Stimulated activated CD4-positive, alpha-beta T cell treated with anti-CD3 and anti-CD28 coated beads, Interleukin-1b, Interleukin-23, amount 100 ng/mL, for 24 hours (primary cell): ENCODE measurements around the gene PELI1.
"Not testable (repeated sequence)": the region's sequence is repeated elsewhere in the genome, so short reads cannot be mapped to it uniquely, and the experiment has no call there.

Experiments used
- DNase-seq, 4 experiments: peaks; one replicate each; pipeline ENCODE4 v3.0.0-alpha.2; 2020; ENCODE audit warnings: low read depth in 4 of 4, low spot score in 1 of 4

PELI1 gene

GRCh38 chr2:64092502-64092901 is 51.7 kb downstream of the PELI1 start:
- DNase-seq = no peak

- no peak for DNase-seq
Observed at GRCh38 chr2:64090264-64090663, 54.0 kb downstream of the PELI1 start.

- DNase-seq = no peak
Observed at GRCh38 chr2:64086347-64087082, 57.7 kb downstream of the PELI1 start.

- no peak for DNase-seq
Observed at GRCh38 chr2:64085936-64086335, 58.3 kb downstream of the PELI1 start.

GRCh38 chr2:64081046-64081445 is 63.2 kb downstream of the PELI1 start:
- DNase-seq = no peak

GRCh38 chr2:64080179-64080578 is 64.0 kb downstream of the PELI1 start:
- DNase-seq = no peak

- not testable (repeated sequence) for DNase-seq
Observed at GRCh38 chr2:64079688-64080087, 64.5 kb downstream of the PELI1 start.

- DNase-seq = not testable (repeated sequence)
Observed at GRCh38 chr2:64076828-64077227, 67.4 kb downstream of the PELI1 start.

- not testable (repeated sequence) for DNase-seq
Observed at GRCh38 chr2:64074616-64075015, 69.6 kb downstream of the PELI1 start.

GRCh38 chr2:64067326-64067725 is 76.9 kb downstream of the PELI1 start:
- DNase-seq = no peak

GRCh38 chr2:64065516-64065915 is 78.7 kb downstream of the PELI1 start:
- DNase-seq = no peak

GRCh38 chr2:64063924-64064331 is 80.3 kb downstream of the PELI1 start:
- DNase-seq = no peak

- no peak for DNase-seq
Observed at GRCh38 chr2:64063454-64063853, 80.8 kb downstream of the PELI1 start.

GRCh38 chr2:64062840-64063239 is 81.4 kb downstream of the PELI1 start:
- DNase-seq = no peak

- no peak for DNase-seq
Observed at GRCh38 chr2:64059270-64059669, 85.0 kb downstream of the PELI1 start.

GRCh38 chr2:64056021-64056420 is 88.2 kb downstream of the PELI1 start:
- no peak for DNase-seq

- no peak for DNase-seq
Observed at GRCh38 chr2:64054161-64054915, 89.9 kb downstream of the PELI1 start.

- DNase-seq = no peak
Observed at GRCh38 chr2:64052463-64053241, 91.6 kb downstream of the PELI1 start.

GRCh38 chr2:64049633-64050220 is 94.5 kb downstream of the PELI1 start:
- DNase-seq = peak; percentile 29 to 53 (median 40)

GRCh38 chr2:64045938-64046337 is 98.3 kb downstream of the PELI1 start:
- DNase-seq = no peak
